DND-41 (cell line): Measurements from ENCODE around the gene CERK.
A peak's percentile ranks its signal among the peaks of the same experiment; 100 is the strongest.

Experiments
- ATAC-seq: fragments of 200-7000 bp; cut with Tn5 transposase; 3 replicates; pipeline ENCODE4 v1.9.1; 2021; ENCODE audit warnings: low read depth; ENCODE audit not compliant: insufficient read depth
- DNase-seq: peaks from one replicate; pipeline ENCODE4 v3.0.0-alpha.2; 2020
- H2AFZ ChIP-seq: 2 replicates; pipeline ENCODE4 v1.6.0; 2012; ENCODE audit warnings: low read depth, low read length
- H3K27ac ChIP-seq: 2 replicates; pipeline ENCODE4 v1.5.1; 2012; ENCODE audit warnings: low read length, inconsistent platforms
- H3K27me3 ChIP-seq: fragments of 200-600 bp; sonication (generic); 2 replicates; pipeline ENCODE4 v1.6.0; 2012; ENCODE audit warnings: low read length, mild to moderate bottlenecking, inconsistent platforms; ENCODE audit not compliant: insufficient read depth, poor library complexity
- H3K36me3 ChIP-seq: 2 replicates; pipeline ENCODE4 v1.5.1; 2012; ENCODE audit warnings: low read length, inconsistent platforms; ENCODE audit not compliant: insufficient read depth
- H3K4me1 ChIP-seq: 2 replicates; pipeline ENCODE4 v1.5.1; 2012; ENCODE audit warnings: mild to moderate bottlenecking, low read length; ENCODE audit not compliant: insufficient read depth
- H3K4me2 ChIP-seq: 2 replicates; pipeline ENCODE4 v1.6.0; 2012; ENCODE audit warnings: mild to moderate bottlenecking, moderate library complexity, low read length, inconsistent platforms; ENCODE audit not compliant: insufficient read depth
- H3K4me3 ChIP-seq, 2 experiments: fragments of 200-600 bp in 1 of 2; shearing (Covaris generic) in 1 of 2; 2 replicates each; pipeline ENCODE4 v1.5.1; 2012 to 2016; ENCODE audit warnings: inconsistent platforms in 2 of 2, low read length in 2 of 2, mild to moderate bottlenecking in 2 of 2, low read depth in 1 of 2, moderate library complexity in 1 of 2
- H3K79me2 ChIP-seq: 2 replicates; pipeline ENCODE4 v1.6.0; 2012; ENCODE audit warnings: low read length, inconsistent platforms; ENCODE audit not compliant: insufficient read depth
- H3K9ac ChIP-seq: 2 replicates; pipeline ENCODE4 v1.6.0; 2012; ENCODE audit warnings: low read depth, mild to moderate bottlenecking, inconsistent platforms, low read length, moderate library complexity
- H3K9me3 ChIP-seq: 2 replicates; pipeline ENCODE4 v1.5.1; 2012; ENCODE audit warnings: low read length, moderate library complexity, mild to moderate bottlenecking, inconsistent platforms; ENCODE audit not compliant: insufficient read depth, severe bottlenecking
- H4K20me1 ChIP-seq: 2 replicates; pipeline ENCODE4 v1.6.0; 2012; ENCODE audit warnings: low read length; ENCODE audit not compliant: insufficient read depth
- CTCF ChIP-seq: IDR thresholded peaks from 2 replicates; pipeline ENCODE4 v1.5.1; 2012; ENCODE audit warnings: borderline replicate concordance, low read length, moderate library complexity, mild to moderate bottlenecking; ENCODE audit not compliant: poor library complexity, severe bottlenecking; ENCODE audit errors: extremely low read depth
- EZH2 ChIP-seq: IDR thresholded peaks from 3 replicates; pipeline ENCODE4 v1.6.1; 2012; ENCODE audit warnings: borderline replicate concordance, low read depth, mild to moderate bottlenecking, moderate library complexity, low read length, inconsistent platforms; ENCODE audit not compliant: severe bottlenecking

The CERK gene

GRCh38 chr22:46770726-46771125 lies 32.7 kb upstream of the CERK start:
- Histone ChIP-seq H3K79me2 (peaks cover 90% of the 10 kb centered on the region), H3K4me1 (peaks cover 19% of the 10 kb centered on the region), H3K4me3 (no peak overlapping the region), H3K36me3 (peaks cover 21% of the 10 kb centered on the region), H4K20me1 (peaks cover 60% of the 10 kb centered on the region), H3K9ac (no peak overlapping the region), H3K27me3 (no peaks in the 10 kb centered on the region), H2AFZ (no peak overlapping the region), H3K4me2 (no peak overlapping the region), H3K27ac (no peak overlapping the region), H3K9me3 (no peaks in the 10 kb centered on the region)
- DNase-seq (no peak), ATAC-seq (no peak)
- TF ChIP-seq CTCF, result no peak
- no peak for TF ChIP-seq EZH2

GRCh38 chr22:46770151-46770641 lies 32.1 kb upstream of the CERK start:
- Histone ChIP-seq H4K20me1 (peaks cover 56% of the 10 kb centered on the region), H3K27me3 (no peaks in the 10 kb centered on the region), H3K27ac (no peak overlapping the region), H3K4me2 (no peak overlapping the region), H3K9me3 (no peaks in the 10 kb centered on the region), H3K36me3 (peaks cover 21% of the 10 kb centered on the region), H3K79me2 (peaks cover 90% of the 10 kb centered on the region), H3K4me1 (peaks cover 19% of the 10 kb centered on the region), H2AFZ (no peak overlapping the region), H3K4me3 (no peak overlapping the region), H3K9ac (no peak overlapping the region)
- TF ChIP-seq EZH2 (no peak), CTCF (no peak)
- DNase-seq, result no peak
- no peak; the same call in 2 of the 3 replicates for ATAC-seq

- Histone ChIP-seq H3K4me2 (no peak overlapping the region), H3K27ac (0 out of 2 replicates have a peak overlapping the region, but pooled peaks have one; percentile 14), H3K9me3 (no peaks in the 10 kb centered on the region), H2AFZ (no peak overlapping the region), H3K9ac (no peak overlapping the region), H3K36me3 (peaks cover 21% of the 10 kb centered on the region), H3K27me3 (no peaks in the 10 kb centered on the region), H4K20me1 (peaks cover 51% of the 10 kb centered on the region; the same call in 1 of the 2 replicates), H3K4me1 (peaks cover 24% of the 10 kb centered on the region), H3K79me2 (peaks cover 90% of the 10 kb centered on the region), H3K4me3 (no peak overlapping the region)
- TF ChIP-seq EZH2, result no peak
- no peak for TF ChIP-seq CTCF
- no peak for ATAC-seq
- DNase-seq, result no peak
These were observed 31.7 kb upstream of the CERK start for GRCh38 chr22:46769706-46770105.
